Keratinocyte (primary cell): ENCODE data around the gene GAB4. TPM values are rescaled to one million over a fixed set of nuclear protein-coding genes. Genes with fewer than 3 reads are reported as not detected.

Source experiments
- DNase-seq: peaks from one replicate; pipeline ENCODE4 v3.0.0-alpha.2; 2011; ENCODE audit warnings: low read depth, missing footprints, low spot score
- FAIRE-seq: peaks from 2 replicates; lab custom pipeline; 2011; peaks lifted over from hg19 to GRCh38; lab: Jason Lieb, UNC
- H2AFZ ChIP-seq: 2 replicates; pipeline ENCODE4 v1.6.0; 2012; ENCODE audit warnings: low read length, control low read depth, inconsistent platforms; ENCODE audit not compliant: control insufficient read depth
- H3K27ac ChIP-seq: 2 replicates; pipeline ENCODE4 v1.5.1; 2011; ENCODE audit warnings: low read length; ENCODE audit not compliant: control insufficient read depth, insufficient read depth
- H3K27me3 ChIP-seq: 3 replicates; pipeline ENCODE4 v1.6.0; 2011; ENCODE audit warnings: low read length; ENCODE audit not compliant: control insufficient read depth, insufficient read depth; ENCODE audit errors: extremely low read depth
- H3K36me3 ChIP-seq, 2 experiments: 2 replicates in 1 of 2; 3 replicates in 1 of 2; pipeline ENCODE4 v1.5.1; 2011; ENCODE audit warnings: low read length in 2 of 2, mild to moderate bottlenecking in 1 of 2; ENCODE audit not compliant: control insufficient read depth in 2 of 2, insufficient read depth in 2 of 2; ENCODE audit errors: extremely low read depth in 1 of 2
- H3K4me1 ChIP-seq: 3 replicates; pipeline ENCODE4 v1.5.1; 2011; ENCODE audit warnings: low read length; ENCODE audit not compliant: control insufficient read depth, insufficient read depth; ENCODE audit errors: extremely low read depth
- H3K4me2 ChIP-seq: 3 replicates; pipeline ENCODE4 v1.6.0; 2011; ENCODE audit warnings: low read depth, low read length; ENCODE audit not compliant: control insufficient read depth, insufficient read depth; ENCODE audit errors: extremely low read depth
- H3K4me3 ChIP-seq, 3 experiments: fragments of 200-600 bp in 1 of 3; sonication (generic) in 1 of 3; 2 replicates in 2 of 3; 3 replicates in 1 of 3; pipeline ENCODE4 v1.5.1; 2011 to 2016; ENCODE audit warnings: low read length in 3 of 3, mild to moderate bottlenecking in 3 of 3, control low read depth in 2 of 3, inconsistent platforms in 1 of 3, low read depth in 1 of 3, mixed read lengths in 1 of 3, mixed run types in 1 of 3, moderate library complexity in 1 of 3; ENCODE audit not compliant: control insufficient read depth in 2 of 3, insufficient read depth in 2 of 3; ENCODE audit errors: extremely low read depth in 1 of 3
- H3K79me2 ChIP-seq: 2 replicates; pipeline ENCODE4 v1.6.0; 2012; ENCODE audit warnings: low read length; ENCODE audit not compliant: control insufficient read depth, insufficient read depth
- H3K9ac ChIP-seq: 3 replicates; pipeline ENCODE4 v1.6.0; 2011; ENCODE audit warnings: low read length; ENCODE audit not compliant: control insufficient read depth, insufficient read depth; ENCODE audit errors: extremely low read depth
- H3K9me1 ChIP-seq: 3 replicates; pipeline ENCODE4 v1.6.0; 2011; ENCODE audit warnings: low read length; ENCODE audit not compliant: control insufficient read depth, insufficient read depth; ENCODE audit errors: extremely low read depth
- H3K9me3 ChIP-seq: 2 replicates; pipeline ENCODE4 v1.5.1; 2012; ENCODE audit warnings: low read depth, low read length; ENCODE audit not compliant: control insufficient read depth
- H4K20me1 ChIP-seq: 3 replicates; pipeline ENCODE4 v1.6.0; 2011; ENCODE audit warnings: low read length; ENCODE audit not compliant: control insufficient read depth, insufficient read depth; ENCODE audit errors: extremely low read depth
- CTCF ChIP-seq, 3 experiments: IDR thresholded peaks in 1 of 3; conservative IDR thresholded peaks in 1 of 3; optimal IDR thresholded peaks in 1 of 3; 2 replicates in 2 of 3; 3 replicates in 1 of 3; pipeline versions ENCODE3 to v1.5.1; 2011; ENCODE audit warnings: low read length in 3 of 3, mild to moderate bottlenecking in 3 of 3, moderate library complexity in 2 of 3, control low read depth in 1 of 3, inconsistent platforms in 1 of 3; ENCODE audit not compliant: insufficient read depth in 2 of 3; ENCODE audit errors: extremely low read depth in 1 of 3
- EZH2 ChIP-seq: IDR thresholded peaks from one replicate; pipeline ENCODE4 v1.6.1; 2012; ENCODE audit warnings: inconsistent platforms, mild to moderate bottlenecking, low read length, moderate library complexity
- dilution Hi-C: fragments of 300-500 bp; cut with MboI; formaldehyde crosslinking; loops from one replicate; pipeline ENCODE4 v1.7.0; 2020; ENCODE audit warnings: low sequenced_read_pairs; ENCODE audit not compliant: extremely low pct_ligation_motif_present
- polyA plus RNA-seq, 5 experiments: library from polyadenylated mRNA; depleted of rRNA in 3 of 5; stranded (reverse) in 3 of 5; stranded (forward) in 1 of 5; unstranded in 1 of 5; fragments of >200 nt; gene quantifications; 1 replicate in 1 of 5; 2 replicates in 3 of 5; 3 replicates in 1 of 5; pipeline versions ENCODE4 v1.2.1 to v1.2.3, GENCODE V29; 2011 to 2012; ENCODE audit warnings: missing spikeins in 2 of 5, low read depth in 1 of 5, low replicate concordance in 1 of 5

Gene GAB4
- polyA plus RNA-seq, 1 donor (not counting 4 experiments of a cell fraction or from before 2014, with no cell fraction given): not detected

DNA sequence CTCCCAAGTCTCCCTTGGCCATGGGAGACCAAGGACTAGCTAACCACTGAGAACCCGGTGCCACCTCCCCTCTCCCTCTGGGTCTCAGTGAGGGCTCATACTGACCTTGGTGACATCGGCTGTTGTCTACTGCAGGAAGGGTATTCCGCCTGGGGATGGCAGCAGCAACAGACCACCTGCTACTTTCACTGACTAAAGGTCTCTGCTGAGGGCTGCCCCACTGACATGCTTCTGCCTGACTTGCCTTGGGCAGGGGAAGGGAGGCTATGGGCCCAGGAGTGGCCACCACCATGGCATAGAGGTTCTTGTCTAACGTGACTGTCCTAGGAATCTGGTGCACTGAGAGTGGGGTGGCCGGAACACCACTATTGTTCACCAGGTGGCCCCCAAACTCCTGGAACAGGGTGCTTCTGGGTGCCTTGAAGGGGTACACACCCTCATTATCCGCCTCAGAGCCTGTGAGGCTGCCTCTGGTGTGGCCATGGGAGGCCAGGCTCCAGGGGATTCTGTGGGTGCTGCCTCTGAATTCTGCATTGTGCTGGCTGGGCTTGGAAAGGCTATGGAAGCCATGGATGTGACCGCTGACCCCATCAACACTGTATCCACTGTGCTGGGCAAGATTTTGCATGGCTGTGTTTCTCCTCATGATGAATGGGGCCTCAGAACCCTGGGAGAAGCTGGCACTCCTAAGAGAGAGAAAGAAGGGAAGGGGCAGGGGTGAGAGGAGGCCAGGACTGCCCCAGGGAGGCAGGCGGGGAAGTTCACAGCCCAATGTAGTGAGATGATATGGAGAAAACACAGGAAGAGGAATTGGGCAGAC is 38.3 kb downstream of the GAB4 start:
- no peaks in the 10 kb centered on the region for H4K20me1 ChIP-seq
- peaks cover 7% of the 10 kb centered on the region for H3K9me3 ChIP-seq
- no peak overlapping the region for H2AFZ ChIP-seq
- no peak overlapping the region for H3K9ac ChIP-seq
- no peaks in the 10 kb centered on the region for H3K4me1 ChIP-seq
- FAIRE-seq (no peak), DNase-seq (no peak)
- H3K4me2 ChIP-seq: no peak overlapping the region
- no peaks in the 10 kb centered on the region for H3K9me1 ChIP-seq
- H3K27me3 ChIP-seq: no peaks in the 10 kb centered on the region
- no peak overlapping the region for H3K27ac ChIP-seq
- H3K36me3 ChIP-seq: no peaks in the 10 kb centered on the region
- H3K79me2 ChIP-seq: no peaks in the 10 kb centered on the region
- no peak overlapping the region for H3K4me3 ChIP-seq
- TF ChIP-seq EZH2 (no peak), CTCF (optimal IDR thresholded peaks at IDR 0.05 in 1 of 3, IDR thresholded peaks at IDR 0.05 in 1 of 3, conservative IDR thresholded peaks at IDR 0.05 in 1 of 3; ENCODE audit: extremely low read depth in 1 of 3, insufficient read depth in 2 of 3, low read length in 3 of 3) (no peak)
- dilution Hi-C loops: no loop called here

GRCh38 chr22:16968218-16968595 is 39.8 kb downstream of the GAB4 start:
- no peak overlapping the region for H3K4me3 ChIP-seq
- no peak overlapping the region for H2AFZ ChIP-seq
- no peaks in the 10 kb centered on the region for H3K4me1 ChIP-seq
- no peak overlapping the region for H3K9ac ChIP-seq
- no peaks in the 10 kb centered on the region for H3K36me3 ChIP-seq
- H3K9me1 ChIP-seq: no peaks in the 10 kb centered on the region
- H3K79me2 ChIP-seq: no peaks in the 10 kb centered on the region
- DNase-seq (no peak), FAIRE-seq (no peak)
- H3K27ac ChIP-seq: no peak overlapping the region
- dilution Hi-C loops: no loop called here
- no peaks in the 10 kb centered on the region for H4K20me1 ChIP-seq
- peaks cover 13% of the 10 kb centered on the region for H3K9me3 ChIP-seq
- no peaks in the 10 kb centered on the region for H3K27me3 ChIP-seq
- no peak overlapping the region for H3K4me2 ChIP-seq
- TF ChIP-seq CTCF (optimal IDR thresholded peaks at IDR 0.05 in 1 of 3, IDR thresholded peaks at IDR 0.05 in 1 of 3, conservative IDR thresholded peaks at IDR 0.05 in 1 of 3; ENCODE audit: extremely low read depth in 1 of 3, insufficient read depth in 2 of 3, low read length in 3 of 3): no peak
- TF ChIP-seq EZH2: no peak
